Adrenal gland (tissue), 12 donors: ENCODE measurements around the gene ECSCR. TPM values are rescaled to one million over a fixed set of nuclear protein-coding genes. Genes with fewer than 3 reads are reported as not detected.

Experiments used
- DNase-seq, 7 donors: peaks; one replicate each; pipeline ENCODE4 v3.0.0-alpha.2; 2019 to 2020
- H3K27ac ChIP-seq, 5 donors: fragments of 200-600 bp; sonication (generic) in 4 of 5; 1 replicate in 3 of 5; 2 replicates in 2 of 5; pipeline versions ENCODE4 v1.5.1 to v1.8.0; 2016 to 2020; ENCODE audit warnings: mild to moderate bottlenecking in 1 of 5
- H3K27me3 ChIP-seq: fragments of 200-600 bp; 2 replicates; pipeline ENCODE4 v1.8.0; 2021
- H3K36me3 ChIP-seq, 2 donors: fragments of 200-600 bp; replicated peaks in 1 of 2; 1 replicate in 1 of 2; 2 replicates in 1 of 2; pipeline versions ENCODE4 v1.5.1 to v1.8.0; 2018 to 2022
- H3K4me1 ChIP-seq, 2 donors: fragments of 200-600 bp; replicated peaks in 1 of 2; 1 replicate in 1 of 2; 2 replicates in 1 of 2; pipeline versions ENCODE4 v1.5.1 to v1.8.0; 2018 to 2021
- H3K4me3 ChIP-seq, 4 donors: fragments of 200-600 bp; sonication (generic) in 3 of 4; one replicate each; pipeline ENCODE4 v1.5.1; 2016 to 2018
- H3K9me3 ChIP-seq, 3 donors: fragments of 200-600 bp; sonication (generic) in 1 of 3; replicated peaks in 1 of 3; 1 replicate in 2 of 3; 2 replicates in 1 of 3; pipeline versions ENCODE4 v1.5.1 to v1.8.0; 2016 to 2021
- CTCF ChIP-seq, 6 experiments: fragments of 450-650 bp in 4 of 6; fragments of 200-600 bp in 2 of 6; sonication (generic) in 1 of 6; IDR thresholded peaks; 1 replicate in 5 of 6; 2 replicates in 1 of 6; pipeline versions ENCODE4 v1.5.1 to v1.8.0; 2016 to 2021; ENCODE audit warnings: antibody characterized with exemption in 6 of 6, mild to moderate bottlenecking in 2 of 6, moderate library complexity in 1 of 6
- POLR2A ChIP-seq, 2 donors: fragments of 450-650 bp; IDR thresholded peaks; one replicate each; pipeline ENCODE4 v1.6.1; 2017; ENCODE audit warnings: antibody characterized with exemption in 2 of 2, mild to moderate bottlenecking in 2 of 2, moderate library complexity in 1 of 2
- WGBS, 4 donors: extraction: QIAGEN DNeasy Blood & Tissue Kit in 2 of 4; methylation state at CpG; one replicate each; pipeline versions ENCODE4 v1.1.5 to v1.1.7; 2013 to 2017; 5-methylcytosine and 5-hydroxymethylcytosine counted together
- intact Hi-C, 2 donors: fragments of 100-400 bp; cut with DNase I; formaldehyde crosslinking; loops; one replicate each; pipeline versions ENCODE4 v1.14.1 to v1.15.0; 2022 to 2023
- polyA plus RNA-seq, 3 donors: library from polyadenylated mRNA; stranded (reverse); fragments of 200-250 nt in 2 of 3; fragments of 350-450 nt in 1 of 3; fragmentation: Illumina TruSeq in 1 of 3; extraction: RNeasy Lipid Tissue Mini Kit (QIAGEN cat#74804) in 1 of 3; gene quantifications; one replicate each; pipeline ENCODE4 v1.2.3, GENCODE V29; 2013 to 2014
- total RNA-seq, 9 donors: library from RNA; depleted of rRNA in 4 of 9; stranded (reverse); fragments of >200 nt in 4 of 9; fragments of 120-200 nt in 1 of 9; fragmentation: NEBNext Ultra II Directional in 1 of 9; extraction: Animal tissue kit (Norgen Biotek cat#: 25700) in 1 of 9; gene quantifications; one replicate each; pipeline versions ENCODE4 v1.1.0 to v1.2.4, GENCODE V29; 2013 to 2023
- donor health status: healthy with polysubstance abuse.
- donor health status: Bipolar disorder and iron deficiency.
- donor health status: DM: yes; HTN: yes; CAD: no.
- donor health status: DM: no; HTN: no; CAD: no.
- donor health status: DM: no; HTN: no; CAD: no.
- donor health status: DM: yes; HTN: yes; CAD: no.

The ECSCR gene
- total and polyA plus RNA-seq, 12 donors: 4.6 to 24.8 (median 11.5) TPM

GRCh38 chr5:139431706-139432105 lies 30.8 kb downstream of the ECSCR start:
- intact Hi-C loops: no loop called here
- TF ChIP-seq POLR2A (IDR thresholded peaks at IDR 0.05) (no peak), CTCF (IDR thresholded peaks at IDR 0.05) (no peak)
- no peak for DNase-seq
- no peak overlapping the region for H3K27ac ChIP-seq
- H3K36me3 ChIP-seq: no peaks in the 10 kb centered on the region
- 76 to 91% (median 82%) methylated on average over 1 of the region's 1 CpG for WGBS, 4 donors
- no peaks in the 10 kb centered on the region for H3K9me3 ChIP-seq
- no peak overlapping the region for H3K4me3 ChIP-seq
- no peaks in the 10 kb centered on the region for H3K27me3 ChIP-seq
- H3K4me1 ChIP-seq: no peaks in the 10 kb centered on the region

- no peak overlapping the region for H3K4me3 ChIP-seq
- no peak for TF ChIP-seq POLR2A (IDR thresholded peaks at IDR 0.05)
- no peak for TF ChIP-seq CTCF (IDR thresholded peaks at IDR 0.05)
- 87 to 99% (median 88%) methylated on average over 2 of the region's 2 CpGs for WGBS, 4 donors
- no peaks in the 10 kb centered on the region for H3K4me1 ChIP-seq
- H3K9me3 ChIP-seq: no peaks in the 10 kb centered on the region
- no peaks in the 10 kb centered on the region for H3K27me3 ChIP-seq
- intact Hi-C loops: no loop called here
- peaks cover 0 to 15% of the 10 kb centered on the region in 2 donors for H3K36me3 ChIP-seq
- DNase-seq: no peak
- H3K27ac ChIP-seq: no peak overlapping the region
These were observed 32.5 kb downstream of the ECSCR start for GRCh38 chr5:139430015-139430414.

GRCh38 chr5:139426203-139426885 lies 36.2 kb downstream of the ECSCR start:
- no peaks in the 10 kb centered on the region for H3K4me1 ChIP-seq
- H3K4me3 ChIP-seq: no peak overlapping the region
- no peak overlapping the region for H3K27ac ChIP-seq
- peaks cover 0 to 17% of the 10 kb centered on the region in 2 donors for H3K36me3 ChIP-seq
- WGBS, 4 donors: 75 to 91% (median 81%) methylated on average over 8 of the region's 8 CpGs
- no peaks in the 10 kb centered on the region for H3K9me3 ChIP-seq
- DNase-seq: peak in 1 of 7 donors; percentile 43
- intact Hi-C loops: loop anchor here in 1 of 2 donors (10.0 kb wide), 1 partner anchor 338 kb away; no protein-coding TSS in a partner anchor
- no peak for TF ChIP-seq CTCF (IDR thresholded peaks at IDR 0.05)
- no peak for TF ChIP-seq POLR2A (IDR thresholded peaks at IDR 0.05)
- no peaks in the 10 kb centered on the region for H3K27me3 ChIP-seq

GRCh38 chr5:139425497-139425896 lies 37.0 kb downstream of the ECSCR start:
- TF ChIP-seq POLR2A (IDR thresholded peaks at IDR 0.05) (no peak), CTCF (IDR thresholded peaks at IDR 0.05) (no peak)
- Histone ChIP-seq H3K27ac (peak overlapping the region in 1 of 5 donors; percentile 11), H3K4me1 (no peaks in the 10 kb centered on the region), H3K27me3 (no peaks in the 10 kb centered on the region), H3K36me3 (peaks cover 0 to 21% of the 10 kb centered on the region in 2 donors), H3K4me3 (no peak overlapping the region), H3K9me3 (no peaks in the 10 kb centered on the region)
- DNase-seq: peak in 1 of 7 donors; percentile 47
- 65 to 89% (median 84%) methylated on average over 5 of the region's 5 CpGs for WGBS, 4 donors
- intact Hi-C loops: loop anchor here in 1 of 2 donors (10.0 kb wide), 1 partner anchor 339 kb away; no protein-coding TSS in a partner anchor
